ENCODE data around the gene LAT. TPM values are rescaled to one million over a fixed set of nuclear protein-coding genes. Genes with fewer than 3 reads are reported as not detected.

LAT gene
- total RNA-seq, 1 experiment from 2014 or later, result 3.3 TPM

- no peak for TF ChIP-seq ATF3 (IDR thresholded peaks at IDR 0.05)
Measured at GRCh38 chr16:29009050-29009837, 24.4 kb downstream of the LAT start (continued).

GRCh38 chr16:29009838-29010166 lies 24.9 kb downstream of the LAT start:
- no peaks in the 10 kb centered on the region for H3K9me3 ChIP-seq (ENCODE audit: control insufficient read depth in 1 of 2, insufficient read depth in 1 of 2, low read depth in 1 of 2, low read length in 2 of 2)
- ChIA-PET POLR2A (no interaction called here), CTCF (no interaction called here), RAD21 (ENCODE audit: low non-redundant PET in 1 of 2, low total read pairs in 2 of 2, uncharacterized antibody in 2 of 2, unreplicated experiment in 2 of 2) (no interaction called here)
- no peak overlapping the region for H3K4me2 ChIP-seq (ENCODE audit: low read length)
- no peaks in the 10 kb centered on the region for H4K20me1 ChIP-seq (ENCODE audit: insufficient read depth)
- intact Hi-C loops (cut with micrococcal nuclease), result no loop called here
- no peak overlapping the region for H3K4me3 ChIP-seq (replicated peaks in 1 of 2; ENCODE audit: low read depth in 1 of 2, low read length in 2 of 2)
- no peak for ATAC-seq
- H3K9ac ChIP-seq (ENCODE audit: low read length), result no peak overlapping the region
- BruUV-seq (replicated peaks), result no TSS peak
- no peak for DNase-seq (ENCODE audit: low read depth, low spot score)
- no peaks in the 10 kb centered on the region for H3K9me2 ChIP-seq (ENCODE audit: insufficient read depth)
- H3K27me3 ChIP-seq (ENCODE audit: insufficient read depth, low read length), result no peaks in the 10 kb centered on the region
- TF ChIP-seq ZFX (IDR thresholded peaks at IDR 0.05) (no peak), FOSL1 (IDR thresholded peaks at IDR 0.05; ENCODE audit: low read depth) (no peak), TCF7L2 (IDR thresholded peaks at IDR 0.05; ENCODE audit: borderline replicate concordance, extremely low read depth, insufficient read depth, insufficient read length) (no peak), EGR1 (IDR thresholded peaks at IDR 0.05; ENCODE audit: low read depth) (no peak), CTCF (IDR thresholded peaks at IDR 0.05 in 2 of 3, conservative IDR thresholded peaks at IDR 0.05 in 1 of 3; ENCODE audit: borderline replicate concordance in 1 of 3, insufficient read depth in 1 of 3, low read depth in 2 of 3, low read length in 2 of 3) (no peak), SIN3A (IDR thresholded peaks at IDR 0.05; ENCODE audit: low read depth) (no peak), RAD21 (IDR thresholded peaks at IDR 0.05; ENCODE audit: low read depth) (no peak), CEBPB (IDR thresholded peaks at IDR 0.05; ENCODE audit: low read depth) (no peak), MAX (IDR thresholded peaks at IDR 0.05) (no peak), EZH2 (IDR thresholded peaks at IDR 0.05) (no peak), SP1 (IDR thresholded peaks at IDR 0.05; ENCODE audit: low read depth) (no peak), JUND (IDR thresholded peaks at IDR 0.05) (no peak), POLR2AphosphoS5 (IDR thresholded peaks at IDR 0.05; ENCODE audit: low read depth, low read length) (no peak), REST (IDR thresholded peaks at IDR 0.05; ENCODE audit: low read depth) (no peak), ZNF274 (IDR thresholded peaks at IDR 0.05; ENCODE audit: low read depth, low read length) (no peak), CBX3 (IDR thresholded peaks at IDR 0.05; ENCODE audit: low read depth) (no peak), EZH2phosphoT487 (IDR thresholded peaks at IDR 0.05; ENCODE audit: borderline replicate concordance) (no peak), ZBTB33 (IDR thresholded peaks at IDR 0.05; ENCODE audit: extremely low read depth, insufficient replicate concordance, low read length) (no peak)
- H3K4me1 ChIP-seq (ENCODE audit: control insufficient read depth in 1 of 2, insufficient read depth in 2 of 2, low read length in 2 of 2), result peaks cover 0 to 5% of the 10 kb centered on the region in 2 experiments; a peak in 2 of 4 replicates
- H3K36me3 ChIP-seq (ENCODE audit: control insufficient read depth in 1 of 2, insufficient read depth in 2 of 2, low read length in 2 of 2), result no peaks in the 10 kb centered on the region
- no peaks in the 10 kb centered on the region for H3K79me2 ChIP-seq (ENCODE audit: insufficient read depth, low read length)
- H2AFZ ChIP-seq (ENCODE audit: low read depth, low read length, poor library complexity, severe bottlenecking), result no peak overlapping the region
- H3K27ac ChIP-seq (ENCODE audit: low read depth, low read length), result no peak overlapping the region

Data from HCT116 (cell line).